ENCODE results near the gene DOCK4.

- TF ChIP-seq JUN (IDR thresholded peaks at IDR 0.05; ENCODE audit: low read depth, low read length), result no peak
- no peak for TF ChIP-seq JUND (IDR thresholded peaks at IDR 0.05; ENCODE audit: low read length)
- no peak for TF ChIP-seq POLR2A (IDR thresholded peaks at IDR 0.05; ENCODE audit: control extremely low read depth in 1 of 2, low read depth in 2 of 2, low read length in 2 of 2)
- TF ChIP-seq ZNF274 (IDR thresholded peaks at IDR 0.05; ENCODE audit: borderline replicate concordance, extremely low read depth, low read length), result no peak
- TF ChIP-seq PHF8 (conservative IDR thresholded peaks at IDR 0.05; ENCODE audit: low read depth, low read length), result no peak
- TF ChIP-seq, protein P1, sequence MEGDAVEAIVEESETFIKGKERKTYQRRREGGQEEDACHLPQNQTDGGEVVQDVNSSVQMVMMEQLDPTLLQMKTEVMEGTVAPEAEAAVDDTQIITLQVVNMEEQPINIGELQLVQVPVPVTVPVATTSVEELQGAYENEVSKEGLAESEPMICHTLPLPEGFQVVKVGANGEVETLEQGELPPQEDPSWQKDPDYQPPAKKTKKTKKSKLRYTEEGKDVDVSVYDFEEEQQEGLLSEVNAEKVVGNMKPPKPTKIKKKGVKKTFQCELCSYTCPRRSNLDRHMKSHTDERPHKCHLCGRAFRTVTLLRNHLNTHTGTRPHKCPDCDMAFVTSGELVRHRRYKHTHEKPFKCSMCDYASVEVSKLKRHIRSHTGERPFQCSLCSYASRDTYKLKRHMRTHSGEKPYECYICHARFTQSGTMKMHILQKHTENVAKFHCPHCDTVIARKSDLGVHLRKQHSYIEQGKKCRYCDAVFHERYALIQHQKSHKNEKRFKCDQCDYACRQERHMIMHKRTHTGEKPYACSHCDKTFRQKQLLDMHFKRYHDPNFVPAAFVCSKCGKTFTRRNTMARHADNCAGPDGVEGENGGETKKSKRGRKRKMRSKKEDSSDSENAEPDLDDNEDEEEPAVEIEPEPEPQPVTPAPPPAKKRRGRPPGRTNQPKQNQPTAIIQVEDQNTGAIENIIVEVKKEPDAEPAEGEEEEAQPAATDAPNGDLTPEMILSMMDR (IDR thresholded peaks at IDR 0.05; ENCODE audit: control extremely low read depth in 1 of 3, insufficient read depth in 1 of 3, low read depth in 1 of 3, low read length in 3 of 3), result no peak
- no peak for TF ChIP-seq RAD21 (IDR thresholded peaks at IDR 0.05 in 1 of 2, conservative IDR thresholded peaks at IDR 0.05 in 1 of 2; ENCODE audit: low read depth in 2 of 2, low read length in 2 of 2)
- TF ChIP-seq MAFK (IDR thresholded peaks at IDR 0.05; ENCODE audit: low read depth, low read length), result no peak
- TF ChIP-seq CHD1 (IDR thresholded peaks at IDR 0.05; ENCODE audit: low read depth, low read length), result no peak
- no peak for TF ChIP-seq HDAC6 (IDR thresholded peaks at IDR 0.05; ENCODE audit: low read depth, low read length)
- no peak for TF ChIP-seq CHD2 (IDR thresholded peaks at IDR 0.05; ENCODE audit: low read length)
- TF ChIP-seq EP300 (IDR thresholded peaks at IDR 0.05; ENCODE audit: borderline replicate concordance in 1 of 2, low read depth in 2 of 2, low read length in 2 of 2), result no peak
These were observed 185.4 kb downstream of the DOCK4 start for GRCh38 chr7:112020800-112021199.

All from H1 (cell line).